ENCODE results near the gene RPRD1A.

Gene RPRD1A

DNA sequence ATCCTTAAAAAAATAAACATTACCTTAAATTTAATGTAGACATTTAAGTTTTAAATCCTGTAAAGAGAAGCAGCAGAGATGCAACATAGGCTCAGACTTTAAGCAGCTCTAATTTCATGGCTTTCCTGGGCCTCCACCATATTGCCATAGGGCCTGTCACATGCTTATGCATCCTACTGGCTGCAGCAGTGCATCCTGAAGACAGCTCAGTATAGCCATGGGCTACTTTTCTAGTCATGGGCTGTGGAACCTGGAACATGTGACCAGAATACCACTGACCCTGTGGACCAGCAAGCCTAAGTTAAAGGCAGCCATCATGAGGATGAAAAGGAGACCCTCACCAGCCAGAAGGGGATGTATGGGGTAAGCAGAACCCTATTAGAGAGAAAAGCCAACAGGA, 84.2 kb downstream of the RPRD1A start:
- TF ChIP-seq SIN3A (IDR thresholded peaks at IDR 0.05; ENCODE audit: borderline replicate concordance, insufficient read depth, low read length) (no peak), REST (IDR thresholded peaks at IDR 0.05; ENCODE audit: insufficient read depth in 1 of 2, low read depth in 2 of 2, low read length in 2 of 2) (no peak), POLR2AphosphoS5 (IDR thresholded peaks at IDR 0.05; ENCODE audit: low read depth, low read length) (no peak), FOXP2 (optimal IDR thresholded peaks at IDR 0.05; ENCODE audit: borderline replicate concordance, extremely low read depth, extremely low read length, insufficient read depth) (no peak), TAF1 (IDR thresholded peaks at IDR 0.05; ENCODE audit: borderline replicate concordance, insufficient read depth, low read length) (no peak)

- TF ChIP-seq REST (IDR thresholded peaks at IDR 0.05; ENCODE audit: insufficient read depth in 1 of 2, low read depth in 2 of 2, low read length in 2 of 2) = no peak
- TF ChIP-seq FOXP2 (optimal IDR thresholded peaks at IDR 0.05; ENCODE audit: borderline replicate concordance, extremely low read depth, extremely low read length, insufficient read depth) = no peak
- no peak for TF ChIP-seq SIN3A (IDR thresholded peaks at IDR 0.05; ENCODE audit: borderline replicate concordance, insufficient read depth, low read length)
- TF ChIP-seq POLR2AphosphoS5 (IDR thresholded peaks at IDR 0.05; ENCODE audit: low read depth, low read length) = no peak
- TF ChIP-seq TAF1 (IDR thresholded peaks at IDR 0.05; ENCODE audit: borderline replicate concordance, insufficient read depth, low read length) = no peak
Measured at GRCh38 chr18:35982409-35983114, 84.8 kb downstream of the RPRD1A start.

DNA sequence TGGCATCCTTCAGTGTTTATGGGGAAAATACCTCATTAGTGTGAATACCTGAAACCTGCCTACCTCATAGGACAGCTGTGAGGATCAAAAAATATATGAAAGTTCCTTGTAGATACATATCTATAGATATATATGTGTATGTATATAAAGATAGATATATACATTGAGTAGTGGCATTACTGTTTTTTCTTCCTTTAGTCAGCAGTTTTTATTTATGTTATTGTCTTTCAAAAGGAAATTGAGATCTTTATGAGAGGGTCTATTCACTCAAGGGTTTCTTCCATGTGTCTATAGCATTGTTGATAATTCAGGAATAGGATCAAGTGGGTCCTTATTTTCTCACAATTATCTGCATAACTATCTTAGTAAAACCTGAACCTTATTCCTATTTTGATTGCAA, 88.2 kb downstream of the RPRD1A start:
- TF ChIP-seq SIN3A (IDR thresholded peaks at IDR 0.05; ENCODE audit: borderline replicate concordance, insufficient read depth, low read length) = no peak

DNA sequence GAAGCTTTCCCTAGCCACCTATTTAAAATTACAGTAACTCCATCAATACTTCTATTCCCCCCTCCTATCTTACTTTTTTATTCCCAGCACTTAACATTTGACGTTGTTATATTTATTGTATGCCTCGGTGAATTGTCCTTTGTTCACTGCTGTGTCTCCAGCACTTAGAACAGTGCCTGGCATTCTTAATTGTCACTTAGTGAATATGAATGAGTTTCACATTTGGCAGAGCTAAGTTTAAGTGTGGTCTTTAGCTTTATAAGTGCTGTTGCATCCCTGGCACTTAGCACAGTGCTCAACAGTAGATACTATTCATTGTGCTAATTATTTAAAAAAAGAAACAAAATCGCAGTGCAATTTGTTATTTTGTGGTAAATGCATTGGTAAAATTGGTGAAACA, 93.2 kb downstream of the RPRD1A start:
- no peak for TF ChIP-seq SIN3A (IDR thresholded peaks at IDR 0.05; ENCODE audit: borderline replicate concordance, insufficient read depth, low read length)
- no peak for TF ChIP-seq TAF1 (IDR thresholded peaks at IDR 0.05; ENCODE audit: borderline replicate concordance, insufficient read depth, low read length)
- TF ChIP-seq FOXP2 (optimal IDR thresholded peaks at IDR 0.05; ENCODE audit: borderline replicate concordance, extremely low read depth, extremely low read length, insufficient read depth) = no peak
- TF ChIP-seq POLR2AphosphoS5 (IDR thresholded peaks at IDR 0.05; ENCODE audit: low read depth, low read length) = no peak
- TF ChIP-seq REST (IDR thresholded peaks at IDR 0.05; ENCODE audit: insufficient read depth in 1 of 2, low read depth in 2 of 2, low read length in 2 of 2) = no peak

- TF ChIP-seq FOXP2 (optimal IDR thresholded peaks at IDR 0.05; ENCODE audit: borderline replicate concordance, extremely low read depth, extremely low read length, insufficient read depth) = no peak
- no peak for TF ChIP-seq REST (IDR thresholded peaks at IDR 0.05; ENCODE audit: insufficient read depth in 1 of 2, low read depth in 2 of 2, low read length in 2 of 2)
- TF ChIP-seq SIN3A (IDR thresholded peaks at IDR 0.05; ENCODE audit: borderline replicate concordance, insufficient read depth, low read length) = no peak
- TF ChIP-seq TAF1 (IDR thresholded peaks at IDR 0.05; ENCODE audit: borderline replicate concordance, insufficient read depth, low read length) = no peak
- TF ChIP-seq POLR2AphosphoS5 (IDR thresholded peaks at IDR 0.05; ENCODE audit: low read depth, low read length) = no peak
Measured at GRCh38 chr18:35973650-35974049, 93.7 kb downstream of the RPRD1A start.
